Stomach (tissue), 4 donors: ENCODE measurements around the gene BMPR1B.

Source experiments
- CTCF ChIP-seq, 7 experiments: fragments of 450-650 bp in 4 of 7; fragments of 200-600 bp in 3 of 7; sonication (generic) in 3 of 7; IDR thresholded peaks; one replicate each; pipeline ENCODE4 v1.5.1; 2016 to 2019; ENCODE audit warnings: antibody characterized with exemption in 7 of 7, control low read depth in 2 of 7, mild to moderate bottlenecking in 1 of 7
- EP300 ChIP-seq: sonication (generic); formaldehyde crosslinking; IDR thresholded peaks from one replicate; pipeline ENCODE4 v1.6.1; 2017; ENCODE audit warnings: antibody characterized with exemption
- POLR2A ChIP-seq, 4 donors: fragments of 450-650 bp; IDR thresholded peaks; one replicate each; pipeline ENCODE4 v1.6.1; 2016; ENCODE audit warnings: antibody characterized with exemption in 4 of 4, control low read depth in 2 of 4, mild to moderate bottlenecking in 1 of 4, moderate library complexity in 1 of 4
- POLR2AphosphoS5 ChIP-seq, 3 donors: sonication (generic); formaldehyde crosslinking; IDR thresholded peaks; one replicate each; pipeline ENCODE4 v1.6.1; 2016; ENCODE audit warnings: antibody characterized with exemption in 3 of 3

GRCh38 chr4:95073646-95074045 is 315.9 kb downstream of the BMPR1B start:
- no peak for TF ChIP-seq POLR2A (IDR thresholded peaks at IDR 0.05)
- TF ChIP-seq CTCF (IDR thresholded peaks at IDR 0.05), result no peak
- no peak for TF ChIP-seq EP300
- TF ChIP-seq POLR2AphosphoS5 (IDR thresholded peaks at IDR 0.05), result no peak
